GM19324 (cell line): ENCODE data around the gene SLC43A2.
"Not testable (repeated sequence)": the region's sequence is repeated elsewhere in the genome, so short reads cannot be mapped to it uniquely, and the experiment has no call there.

ENCODE experiments used
- ATAC-seq: cut with Tn5 transposase; IDR thresholded peaks from one replicate; pipeline ENCODE4 v1.9.1; 2021; ENCODE audit warnings: mild to moderate bottlenecking, moderate library complexity; ENCODE audit not compliant: unreplicated experiment, low FRiP score

SLC43A2 gene

DNA sequence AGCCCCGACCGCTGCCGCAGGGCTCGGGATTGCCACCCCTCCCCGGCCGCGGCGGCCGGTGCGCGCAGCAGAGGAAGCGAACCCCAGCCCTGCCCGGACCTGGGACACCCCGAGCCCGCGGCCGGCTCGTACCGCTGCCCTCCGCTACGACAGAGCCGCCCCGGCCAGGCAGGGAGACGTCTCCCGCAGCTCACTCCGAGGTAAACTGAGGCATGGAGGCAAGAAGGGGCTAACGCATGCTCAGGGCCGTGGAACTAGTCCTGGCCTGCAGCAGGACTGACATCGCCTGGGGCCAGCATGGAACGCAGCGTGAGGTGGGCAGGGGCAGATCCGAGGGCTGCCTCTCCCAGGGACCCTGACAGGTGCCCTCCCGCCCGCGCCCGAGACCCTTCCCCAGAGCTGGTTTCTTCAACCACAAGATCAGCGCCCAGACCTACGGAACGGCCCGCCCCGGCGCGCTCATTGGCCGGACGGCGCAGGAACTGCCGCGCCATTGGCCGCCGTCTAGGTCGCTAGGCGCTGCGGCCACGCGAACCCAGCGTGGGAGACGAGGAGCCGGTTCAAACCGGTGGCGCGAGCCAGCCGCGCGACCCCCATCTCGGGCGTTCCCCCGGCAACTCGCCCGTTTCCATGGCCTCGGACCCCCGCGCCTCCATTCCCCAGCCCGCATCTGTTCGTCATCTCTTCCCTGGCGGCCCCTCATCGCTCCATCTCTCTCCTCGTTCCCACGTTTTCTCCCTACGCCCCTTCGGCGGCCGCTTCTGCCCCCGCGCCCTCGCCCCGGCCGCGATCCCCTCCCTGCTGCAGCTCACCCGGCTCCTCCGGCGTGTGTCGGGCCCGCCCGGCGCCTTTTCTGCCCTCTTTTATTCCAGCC is at the start of gene SLC43A2:
TSS of gene SLC43A2 (minus strand) at position 853 of the 874 bp plus-strand sequence. CDS start 960 bp downstream, outside the sequence.
- ATAC-seq, result peak; percentile 64

DNA sequence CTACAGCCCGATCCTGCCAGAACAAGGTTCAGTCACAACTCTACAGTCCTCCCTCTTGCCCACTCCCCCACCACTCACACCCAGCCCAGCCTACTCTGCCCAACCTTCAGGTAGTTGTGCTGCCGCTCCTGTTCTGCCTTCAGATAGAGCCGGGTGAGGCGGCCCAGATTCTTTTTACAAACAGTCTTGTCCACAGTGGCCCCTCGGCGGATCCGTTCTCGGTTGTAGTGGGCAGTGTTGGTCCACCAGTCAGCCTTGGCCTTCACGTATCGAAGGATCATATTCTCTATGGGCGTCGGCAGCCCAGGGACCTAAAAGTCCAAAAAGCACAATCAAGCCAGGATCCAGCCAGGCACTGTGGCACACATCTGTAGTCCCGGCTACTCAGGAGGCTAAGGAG is 47.8 kb upstream of the SLC43A2 start:
- ATAC-seq, result no peak

DNA sequence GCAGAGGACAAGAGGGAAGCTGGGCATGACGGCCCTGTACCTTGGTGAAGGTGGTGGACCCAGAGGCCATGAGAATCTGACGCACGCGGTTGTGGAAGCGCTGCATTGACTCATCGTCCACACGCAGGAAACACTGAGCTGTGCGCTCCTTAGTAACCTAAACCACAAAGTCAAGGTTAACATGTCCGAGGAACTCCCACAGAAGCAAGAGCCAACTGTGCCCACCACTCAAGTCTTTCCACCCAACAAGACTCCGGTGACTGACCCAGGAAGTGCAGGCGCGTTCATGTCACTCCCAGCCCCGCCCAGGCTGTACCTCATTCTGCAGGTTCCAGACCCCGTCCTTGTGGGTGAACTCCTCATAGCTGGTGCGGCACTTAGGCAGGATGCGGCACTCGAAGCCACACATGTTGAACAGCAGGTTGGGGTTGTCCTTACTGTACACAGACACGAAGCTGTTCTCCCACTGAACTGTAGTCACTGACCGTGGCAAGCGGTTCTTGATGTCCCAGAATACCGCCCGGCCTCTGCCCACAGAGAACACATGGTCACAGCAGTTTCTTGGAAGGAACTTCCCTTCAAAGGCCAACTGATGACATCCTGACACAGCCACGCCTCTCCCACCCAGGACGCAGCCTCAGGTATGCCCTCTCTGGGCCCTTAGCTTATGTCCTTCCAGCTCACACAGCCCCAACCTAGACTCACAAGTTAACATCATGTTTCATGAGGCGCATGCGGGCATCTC is 44.6 kb upstream of the SLC43A2 start:
- ATAC-seq, result no peak

DNA sequence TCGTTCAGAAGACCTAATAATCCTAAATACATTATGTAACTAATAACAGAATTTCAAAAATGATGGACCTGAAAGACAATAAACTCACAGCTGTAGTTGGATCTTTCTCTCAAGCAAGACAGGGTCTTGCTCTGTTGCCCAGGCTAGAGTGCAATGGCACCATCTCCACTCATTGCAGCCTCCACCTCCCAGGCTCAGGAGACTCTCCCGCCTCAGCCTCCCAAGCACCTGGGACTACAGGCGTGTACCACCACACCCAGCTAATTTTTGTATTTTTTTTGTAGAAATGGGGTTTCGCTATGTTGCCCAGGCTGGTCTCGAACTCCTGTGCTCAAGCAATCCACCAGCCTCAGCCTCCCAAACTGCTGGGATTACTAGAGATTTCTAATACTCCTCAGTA is 35.3 kb upstream of the SLC43A2 start:
- ATAC-seq, result not testable (repeated sequence)

DNA sequence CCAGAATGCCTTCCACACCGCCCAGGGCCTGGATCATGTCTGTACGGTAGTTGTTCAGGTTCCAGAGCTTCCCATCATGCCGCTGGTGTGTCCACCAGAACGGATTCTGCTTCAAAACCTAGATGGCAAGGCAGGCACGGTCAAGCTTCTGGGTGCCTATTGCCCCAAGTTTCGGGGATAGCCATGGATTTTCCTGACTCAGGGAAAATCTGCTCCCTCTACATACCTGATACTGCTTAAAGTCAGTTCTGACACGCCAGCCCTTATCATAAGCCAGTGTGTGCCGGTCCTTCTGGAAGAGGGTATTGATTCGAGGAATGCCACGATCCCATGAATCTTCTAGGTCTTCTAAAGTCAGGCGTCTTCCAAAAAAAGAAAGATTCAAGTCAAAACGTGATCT is 32.4 kb upstream of the SLC43A2 start:
- no peak for ATAC-seq

DNA sequence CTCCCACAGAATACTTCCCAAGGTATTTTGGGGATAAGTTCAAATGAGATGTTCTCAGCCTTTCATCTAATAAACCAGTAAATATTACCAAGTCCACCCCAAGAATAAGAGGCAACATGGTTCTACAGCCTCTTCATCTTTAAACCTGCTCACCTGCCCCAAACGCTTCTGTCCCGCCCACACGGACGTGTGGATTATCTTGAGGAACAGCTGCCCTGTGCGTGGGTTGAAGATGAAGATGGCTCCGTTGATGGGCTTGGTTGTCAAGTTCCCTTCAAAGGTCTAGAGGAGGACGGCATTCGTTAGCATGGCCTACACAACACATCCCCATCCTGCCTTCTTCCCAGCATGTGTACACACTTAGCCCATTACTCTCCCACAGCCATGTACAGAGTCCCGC is 29.5 kb upstream of the SLC43A2 start:
- ATAC-seq, result no peak

DNA sequence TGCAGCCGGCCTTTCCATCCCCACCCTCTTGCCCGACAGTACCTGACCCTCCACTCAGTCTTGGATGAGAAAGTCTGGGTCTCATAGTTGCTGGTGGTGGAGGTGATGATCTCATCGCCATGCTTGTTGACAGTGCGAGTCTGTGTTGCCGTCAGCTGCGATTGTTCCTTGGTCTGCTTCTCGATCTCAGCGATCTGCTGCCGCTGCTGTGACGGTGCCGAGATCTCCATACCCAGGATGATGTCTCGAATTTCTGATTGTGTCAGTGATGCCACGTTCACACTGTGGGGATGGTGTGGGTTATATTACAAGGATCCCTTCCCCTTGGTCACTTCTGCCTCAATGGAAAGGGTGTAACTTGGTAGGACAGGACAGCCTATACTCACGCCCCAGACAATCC is 25.1 kb upstream of the SLC43A2 start:
- ATAC-seq, result no peak

DNA sequence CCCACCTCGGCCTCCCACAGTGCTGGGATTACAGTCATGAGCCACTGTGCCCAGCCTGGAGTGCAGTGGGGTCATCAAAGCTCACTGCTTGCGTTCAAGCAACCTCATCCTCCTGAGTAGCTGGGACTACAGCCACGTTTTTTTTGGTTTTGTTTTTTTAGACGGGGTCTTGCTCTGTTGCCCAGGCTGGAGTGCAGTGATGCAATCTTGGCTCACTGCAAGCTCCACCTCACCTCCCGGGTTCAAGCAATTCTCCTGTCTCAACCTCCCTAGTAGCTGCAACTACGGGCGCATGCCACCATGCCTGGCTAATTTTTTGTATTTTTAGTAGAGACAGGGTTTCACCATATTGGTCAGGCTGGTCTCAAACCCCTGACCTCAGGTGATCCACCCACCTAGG is 24.2 kb upstream of the SLC43A2 start:
- not testable (repeated sequence) for ATAC-seq

DNA sequence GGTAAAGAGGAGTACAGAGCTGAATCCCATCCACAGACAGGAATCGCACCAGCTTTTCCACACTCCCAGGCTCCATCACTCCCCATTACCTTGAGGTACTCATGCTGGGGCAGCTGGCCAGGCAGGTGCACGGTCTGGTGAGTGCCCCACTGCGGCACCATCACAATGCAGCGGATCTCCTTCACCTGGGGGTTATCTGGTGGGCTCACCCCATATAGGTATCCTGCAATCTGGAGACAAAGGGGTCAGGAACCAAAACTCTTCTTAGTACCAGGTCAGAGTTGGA is 22.9 kb upstream of the SLC43A2 start:
- no peak for ATAC-seq

DNA sequence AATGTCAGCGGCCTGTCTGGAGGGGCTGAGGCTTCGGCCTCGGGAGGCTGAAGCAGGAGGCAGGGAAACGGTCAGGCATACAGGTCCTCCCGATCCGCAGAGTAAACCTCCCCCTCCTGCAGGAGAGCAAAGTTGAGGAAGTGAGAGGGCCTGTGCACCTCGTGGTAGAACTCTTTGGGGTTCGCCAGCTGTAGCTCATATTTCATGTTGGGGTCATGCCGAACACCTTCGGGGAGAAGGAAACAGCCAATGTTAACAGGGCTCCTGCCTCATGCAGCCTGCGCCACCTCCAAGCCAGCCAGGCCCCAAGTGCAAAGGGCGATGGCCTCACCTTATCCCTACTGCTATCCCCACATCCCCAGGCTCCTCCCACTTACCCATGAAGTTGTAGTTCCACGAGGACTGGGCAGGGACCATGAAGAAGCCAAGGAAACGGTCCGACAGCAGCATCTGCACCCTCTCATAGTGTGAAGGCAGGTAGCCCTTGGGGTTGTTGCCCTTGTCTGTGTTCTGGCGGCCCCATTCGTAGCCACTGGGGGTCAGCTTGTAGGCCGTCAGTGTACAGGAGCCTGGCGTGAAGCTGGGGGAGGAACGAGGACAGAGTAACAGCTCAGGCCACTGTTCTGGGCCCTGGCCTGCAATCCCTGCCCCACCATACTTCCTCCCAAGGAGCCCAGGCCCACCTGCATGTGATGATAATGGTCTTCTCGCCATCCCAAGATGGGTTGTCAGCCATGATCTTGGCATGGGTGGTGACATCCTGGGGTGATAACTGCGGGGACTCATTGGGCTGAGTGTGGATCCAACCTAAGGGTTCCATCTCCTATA is 22.3 kb upstream of the SLC43A2 start:
- no peak for ATAC-seq

DNA sequence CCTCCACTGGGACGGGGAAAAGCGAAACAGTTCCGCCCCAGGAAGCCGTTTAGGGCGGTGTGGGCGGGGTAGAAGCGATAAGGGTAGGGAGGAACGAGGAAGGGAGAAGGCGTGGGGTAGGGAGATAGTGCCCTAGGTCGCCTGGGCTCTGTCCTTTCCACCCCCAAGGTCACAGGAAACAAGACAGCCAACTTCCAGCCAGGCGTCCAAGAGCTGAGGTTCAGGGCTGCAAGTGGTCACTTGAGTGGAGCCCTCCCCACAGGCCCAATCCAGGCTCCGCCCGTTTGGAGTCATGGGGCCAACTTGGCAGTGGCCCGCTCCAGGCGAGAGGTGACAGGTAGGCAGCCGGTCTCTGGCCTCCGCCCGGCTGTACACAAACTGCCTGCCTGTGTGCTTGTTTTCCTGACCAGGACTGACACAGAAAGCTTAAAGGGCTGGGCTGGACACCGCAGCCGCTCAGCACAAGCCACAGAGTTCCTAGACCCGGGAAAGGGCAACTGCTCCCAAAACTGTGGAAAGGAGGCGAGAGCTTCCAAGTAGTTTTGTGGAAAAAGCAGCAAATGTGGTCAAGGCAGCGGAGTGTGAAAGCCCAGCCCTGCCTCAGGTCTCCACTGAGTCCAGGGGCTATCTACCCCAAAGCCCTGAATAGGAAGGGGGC is 21.3 kb upstream of the SLC43A2 start, which contains the start of gene RILP:
TSS of gene RILP (minus strand) at position 23 of the 658 bp plus-strand sequence. CDS start 62 bp downstream, outside the sequence.
- no peak for ATAC-seq

DNA sequence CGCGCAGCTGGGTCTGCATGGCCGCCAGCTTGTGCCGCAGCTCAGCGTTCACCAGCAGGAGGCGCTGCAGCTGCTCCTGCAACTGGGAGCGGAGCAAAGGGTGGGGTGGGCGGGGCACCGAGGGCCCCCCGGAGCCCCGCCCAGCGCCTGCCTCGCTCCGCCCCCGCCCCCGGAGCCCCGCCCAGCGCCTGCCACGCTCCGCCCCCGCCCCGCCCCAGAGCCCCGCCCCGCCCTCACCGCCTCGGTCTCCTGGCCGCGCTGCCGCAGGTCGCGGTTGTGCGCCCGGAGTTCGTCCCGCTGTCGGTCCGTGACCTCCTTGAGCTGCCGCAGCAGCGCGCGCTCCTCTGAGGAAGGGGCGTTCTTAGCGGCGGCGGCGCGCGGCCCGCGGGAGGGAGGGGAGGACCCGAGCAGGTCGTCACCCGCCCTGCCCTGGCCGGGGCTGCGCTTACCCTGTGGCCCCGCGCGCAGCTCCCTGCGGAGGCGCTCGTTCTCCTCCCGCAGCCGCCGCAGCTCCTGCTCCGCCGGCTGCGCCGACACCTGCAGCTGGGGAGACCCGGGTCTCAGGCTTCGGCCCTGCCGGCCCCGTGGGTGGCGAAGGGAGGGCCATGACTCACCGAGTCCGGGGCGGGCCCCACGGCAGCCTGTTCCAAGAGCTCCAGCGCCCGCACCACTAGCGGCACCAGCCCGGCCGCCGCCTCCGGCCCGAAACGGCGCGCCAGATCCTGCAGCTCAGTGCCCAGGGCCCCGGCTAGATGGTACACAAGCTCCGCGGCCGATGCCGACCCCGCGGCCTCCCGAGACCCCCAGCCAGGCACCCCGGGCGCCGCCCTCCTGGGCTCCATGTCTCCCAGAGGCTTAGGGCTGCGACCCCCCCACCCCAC is 20.6 kb upstream of the SLC43A2 start:
- ATAC-seq, result peak; percentile 72

DNA sequence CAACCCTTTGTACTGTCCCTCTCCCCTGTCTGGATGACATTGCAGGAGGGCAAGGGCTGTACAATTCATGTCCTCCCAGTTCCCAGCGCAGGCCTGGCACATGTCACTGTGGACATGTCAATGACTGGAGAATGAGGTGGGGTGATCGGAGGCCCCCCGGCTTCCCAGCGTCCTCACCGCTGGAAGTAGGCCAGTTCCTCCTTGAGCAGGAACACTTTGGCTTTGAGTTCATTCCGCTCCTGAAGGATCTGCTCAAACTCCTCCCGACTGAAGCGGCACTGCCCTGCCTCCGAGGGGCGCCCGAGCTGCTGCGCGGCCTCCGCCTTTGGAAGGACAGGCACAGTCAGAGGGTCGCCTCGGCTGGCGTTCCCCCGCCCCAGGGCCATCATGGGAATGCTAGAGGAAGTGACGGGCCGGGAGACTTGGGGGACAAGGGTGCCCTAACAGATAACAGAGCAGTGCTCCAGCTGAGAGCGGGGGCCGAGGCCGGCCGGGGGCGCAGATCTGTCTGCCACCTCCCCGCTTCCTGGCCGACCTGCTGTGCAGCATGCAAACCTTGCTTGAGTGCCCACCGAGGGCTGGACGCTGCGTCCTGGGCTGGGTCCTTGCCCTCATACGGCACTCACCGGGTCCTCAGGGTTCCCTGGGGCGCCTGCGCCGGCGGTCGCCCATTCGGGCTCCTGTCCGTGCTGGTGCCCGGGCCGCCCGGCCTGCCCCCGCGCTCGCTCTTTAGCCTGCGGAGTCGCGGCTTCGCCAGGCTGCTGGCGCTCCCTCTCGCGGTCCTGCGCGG is 19.7 kb upstream of the SLC43A2 start:
- ATAC-seq, result no peak

DNA sequence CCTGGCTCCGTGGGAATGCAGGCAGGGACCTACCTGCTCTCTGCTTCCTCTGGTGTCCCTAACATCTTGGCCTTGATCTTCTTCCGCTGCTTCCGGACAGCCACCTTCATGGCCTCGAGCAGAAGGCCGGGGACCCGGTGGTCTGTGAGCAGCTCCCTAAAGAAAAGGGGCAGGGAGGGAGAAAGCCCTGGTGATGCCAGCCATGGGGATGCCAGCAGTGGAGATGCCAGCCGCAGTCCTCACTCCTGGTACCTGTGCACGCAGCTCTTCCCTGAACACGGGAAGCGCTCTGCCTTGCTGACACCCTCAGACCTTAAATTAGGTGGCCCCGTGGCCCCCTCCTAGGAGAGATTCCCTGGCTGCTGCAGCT is 19.2 kb upstream of the SLC43A2 start:
- no peak for ATAC-seq

DNA sequence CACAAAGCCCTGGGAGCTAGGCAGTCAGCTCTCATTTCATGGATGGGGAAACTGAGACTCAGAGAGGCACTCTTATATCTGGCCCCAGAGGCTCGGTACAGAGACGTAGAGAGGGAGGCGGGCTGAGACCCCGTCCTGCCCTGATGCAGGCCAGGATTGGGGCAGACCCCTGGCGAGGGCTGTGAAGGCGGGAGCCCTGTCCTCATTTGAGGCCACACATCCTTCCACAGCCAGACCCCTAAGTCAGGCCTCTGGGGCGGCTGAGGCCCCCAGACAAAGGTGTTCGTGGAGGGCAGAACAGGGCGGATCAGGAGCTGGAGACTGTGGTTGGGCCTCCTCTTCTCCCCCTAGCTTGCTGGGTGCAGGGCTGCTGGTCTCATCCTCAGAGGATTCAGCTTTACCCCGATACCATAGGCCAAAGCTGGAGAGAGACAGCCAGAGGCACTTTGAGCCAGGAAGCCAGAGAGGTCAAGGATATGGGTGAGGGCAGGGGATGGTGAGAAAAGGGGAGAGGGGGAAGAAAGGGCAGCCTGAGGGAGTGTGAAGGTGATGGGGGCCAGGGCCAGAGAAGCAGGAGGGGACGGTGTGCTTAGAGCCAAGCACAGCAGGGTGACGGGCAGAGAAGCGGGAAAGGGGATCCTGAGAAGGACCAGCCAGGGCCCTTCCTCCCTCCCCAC is 17.7 kb upstream of the SLC43A2 start:
- ATAC-seq, result no peak

DNA sequence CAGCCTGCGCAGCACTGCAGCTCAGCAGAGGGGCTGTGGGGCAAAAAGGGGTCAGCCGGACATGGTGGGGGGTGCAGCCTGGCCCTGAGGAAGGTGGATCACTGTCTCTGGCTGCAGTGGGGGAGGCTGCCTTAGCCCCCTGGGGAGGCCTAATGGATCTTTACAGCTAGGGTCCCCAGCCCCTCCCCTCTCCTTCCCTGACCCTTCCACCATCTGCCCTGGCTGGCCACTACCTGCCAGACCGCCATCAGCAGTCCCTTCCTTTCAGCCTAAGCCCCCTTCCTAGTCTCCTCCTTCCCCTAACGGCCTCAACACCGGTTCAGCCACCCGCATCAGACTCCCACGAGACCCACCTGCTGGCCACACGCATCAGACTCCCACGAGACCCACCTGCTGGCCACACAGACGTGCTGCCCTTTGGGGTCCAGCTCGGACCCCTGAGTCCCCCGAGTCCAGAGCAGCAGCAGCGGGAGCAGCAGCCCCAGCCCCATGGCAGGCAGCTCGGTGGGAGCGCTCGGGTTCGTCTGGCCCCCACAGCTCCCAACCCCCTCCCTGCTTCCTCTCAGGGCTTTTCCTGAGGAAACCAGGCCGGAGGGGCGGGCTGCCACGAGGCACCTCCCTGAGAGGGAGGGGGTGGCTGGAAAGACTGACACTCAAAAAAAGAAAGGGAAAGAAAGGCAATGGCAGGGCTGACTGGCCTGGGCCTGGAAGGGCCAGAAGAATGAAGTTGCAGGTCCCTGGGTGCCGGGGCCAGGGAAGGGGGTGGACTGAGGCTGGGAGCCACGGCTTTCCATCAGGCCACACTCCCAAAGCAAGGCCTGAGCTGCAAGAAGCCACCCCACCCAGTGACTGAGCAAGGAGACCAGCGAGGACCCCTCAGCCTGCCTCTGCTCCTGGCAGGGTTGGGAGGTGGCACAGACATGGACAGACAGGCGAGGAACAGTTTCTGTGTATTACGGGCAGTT is 16.9 kb upstream of the SLC43A2 start, which contains the start of gene SCARF1:
TSS of gene SCARF1 (minus strand) at position 526 of the 965 bp plus-strand sequence. CDS start at position 491, 35 bp downstream.
- no peak for ATAC-seq
